GM23338 (cell line): ENCODE measurements around the gene CNOT4. TPM values are rescaled to one million over a fixed set of nuclear protein-coding genes. Genes with fewer than 3 reads are reported as not detected.

ENCODE experiments used
- ATAC-seq: fragments of 200-7000 bp; cut with Tn5 transposase; 3 replicates; pipeline ENCODE4 v1.9.1; 2020
- DNase-seq: peaks from one replicate; pipeline ENCODE4 v3.0.0-alpha.2; 2015; ENCODE audit warnings: low spot score
- H2AFZ ChIP-seq: fragments of 200-600 bp; sonication (generic); 2 replicates; pipeline ENCODE4 v1.8.0; 2016; ENCODE audit warnings: antibody characterized with exemption, mild to moderate bottlenecking, moderate library complexity
- H3F3A ChIP-seq: fragments of 200-600 bp; sonication (generic); replicated peaks from 2 replicates; pipeline ENCODE4 v1.8.0; 2017; ENCODE audit warnings: antibody characterized with exemption, mixed run types, low read depth
- H3K27ac ChIP-seq: fragments of 200-600 bp; sonication (generic); 2 replicates; pipeline ENCODE4 v1.6.1; 2016; ENCODE audit warnings: low read depth
- H3K27me3 ChIP-seq: fragments of 200-600 bp; sonication (generic); 2 replicates; pipeline ENCODE4 v1.8.0; 2016; ENCODE audit warnings: mild to moderate bottlenecking, mixed run types, moderate library complexity; ENCODE audit not compliant: insufficient read depth
- H3K36me3 ChIP-seq: fragments of 200-600 bp; sonication (generic); 2 replicates; pipeline ENCODE4 v1.8.0; 2016; ENCODE audit warnings: mild to moderate bottlenecking; ENCODE audit not compliant: insufficient read depth
- H3K4me1 ChIP-seq: fragments of 200-600 bp; sonication (generic); 2 replicates; pipeline ENCODE4 v1.8.0; 2016; ENCODE audit warnings: mild to moderate bottlenecking, moderate library complexity; ENCODE audit not compliant: insufficient read depth
- H3K4me2 ChIP-seq: fragments of 200-600 bp; sonication (generic); 2 replicates; pipeline ENCODE4 v1.7.1; 2017; ENCODE audit warnings: mixed run types
- H3K4me3 ChIP-seq: fragments of 200-600 bp; sonication (generic); 2 replicates; pipeline ENCODE4 v1.6.1; 2016; ENCODE audit warnings: mixed run types
- H3K79me2 ChIP-seq: fragments of 200-600 bp; sonication (generic); replicated peaks from 2 replicates; pipeline ENCODE4 v1.8.0; 2017; ENCODE audit warnings: mild to moderate bottlenecking; ENCODE audit not compliant: insufficient read depth
- H3K9me2 ChIP-seq: fragments of 200-600 bp; sonication (generic); 2 replicates; pipeline ENCODE4 v1.8.0; 2017; ENCODE audit not compliant: insufficient read depth
- H4K20me1 ChIP-seq: fragments of 200-600 bp; sonication (generic); replicated peaks from 2 replicates; pipeline ENCODE4 v1.8.0; 2017; ENCODE audit warnings: mild to moderate bottlenecking; ENCODE audit not compliant: insufficient read depth
- H3K27ac Mint-ChIP-seq: 2 replicates; pipeline ENCODE4 v1.8.0; 2020; ENCODE audit warnings: inconsistent platforms, mild to moderate bottlenecking, moderate library complexity, mixed read lengths
- H3K27me3 Mint-ChIP-seq: 3 replicates; pipeline ENCODE4 v1.8.0; 2022; ENCODE audit warnings: low read depth, mild to moderate bottlenecking, moderate library complexity, mixed read lengths, inconsistent platforms; ENCODE audit not compliant: insufficient read depth, poor library complexity
- H3K36me3 Mint-ChIP-seq: 3 replicates; pipeline ENCODE4 v1.8.0; 2021; ENCODE audit warnings: low read depth, mild to moderate bottlenecking, inconsistent platforms, moderate library complexity, mixed read lengths
- H3K4me1 Mint-ChIP-seq: 3 replicates; pipeline ENCODE4 v1.8.0; 2020; ENCODE audit warnings: mild to moderate bottlenecking, inconsistent platforms, mixed read lengths
- H3K4me3 Mint-ChIP-seq: 3 replicates; pipeline ENCODE4 v1.8.0; 2021; ENCODE audit warnings: moderate library complexity, mild to moderate bottlenecking, inconsistent platforms, mixed read lengths
- H3K9me3 Mint-ChIP-seq: 3 replicates; pipeline ENCODE4 v1.8.0; 2020; ENCODE audit warnings: moderate library complexity, mild to moderate bottlenecking, inconsistent platforms, mixed read lengths
- EZH2phosphoT487 ChIP-seq: fragments of 200-600 bp; sonication (generic); IDR thresholded peaks from one replicate; pipeline ENCODE4 v1.8.1; 2018; ENCODE audit warnings: antibody characterized with exemption; ENCODE audit not compliant: unreplicated experiment
- JUNB ChIP-seq: IDR thresholded peaks from one replicate; pipeline ENCODE4 v1.6.1; 2016; ENCODE audit warnings: antibody characterized with exemption; ENCODE audit not compliant: unreplicated experiment
- POLR2AphosphoS5 ChIP-seq: IDR thresholded peaks from 2 replicates; pipeline ENCODE4 v1.6.1; 2016; ENCODE audit warnings: antibody characterized with exemption, low read depth
- STAT1 ChIP-seq: IDR thresholded peaks from one replicate; pipeline ENCODE4 v1.6.1; 2016; ENCODE audit warnings: antibody characterized with exemption; ENCODE audit not compliant: unreplicated experiment
- polyA plus RNA-seq: library from polyadenylated mRNA; unstranded; fragments of >200 nt; fragmentation: Nextera tagmentation; extraction: Ambion mirVana; gene quantifications from 2 replicates; pipeline ENCODE4 v1.2.1, GENCODE V29; 2016
- total RNA-seq: library from RNA; depleted of rRNA; stranded (reverse); fragments of >200 nt; shearing (Covaris generic); gene quantifications from 2 replicates; pipeline ENCODE4 v1.2.3, GENCODE V29; 2014
- TF ChIP-seq, protein P1 (sequence below): IDR thresholded peaks from 2 replicates; pipeline ENCODE4 v1.6.1; 2016; ENCODE audit warnings: antibody characterized with exemption
- TF ChIP-seq, protein P2 (sequence below): fragments of 250-450 bp; sonication (Bioruptor Pico); IDR thresholded peaks from 2 replicates; pipeline ENCODE4 v1.5.0; 2020; ENCODE audit warnings: mild to moderate bottlenecking, moderate library complexity

CNOT4 gene
- total and polyA plus RNA-seq, 2 experiments from 2014 or later: 18.9 to 26.2 TPM

DNA sequence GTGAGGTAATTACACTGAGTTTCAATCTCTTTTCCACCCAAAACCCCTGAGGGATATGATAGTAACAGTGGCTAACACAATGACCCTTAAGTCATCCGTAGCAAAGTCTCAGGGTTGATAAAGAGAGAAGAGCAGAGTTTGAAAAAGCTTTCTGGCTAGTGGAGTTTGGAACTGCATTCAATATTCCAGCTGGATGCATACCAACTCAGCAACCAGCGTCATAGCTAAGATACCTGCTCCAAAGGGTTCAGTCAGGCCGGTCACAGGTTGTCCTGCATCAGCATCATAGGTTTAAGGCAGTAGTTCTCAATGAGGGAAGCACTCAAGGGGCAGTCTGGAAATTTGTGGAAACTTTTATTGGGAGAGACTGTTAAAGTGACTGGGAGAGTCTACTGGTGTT, 93.5 kb downstream of the CNOT4 start:
- Mint-ChIP-seq H3K4me3 (no peak overlapping the region), H3K4me1 (peaks cover 12% of the 10 kb centered on the region), H3K27me3 (no peaks in the 10 kb centered on the region), H3K36me3 (no peaks in the 10 kb centered on the region; the same call in 2 of the 3 replicates), H3K9me3 (no peaks in the 10 kb centered on the region), H3K27ac (0 out of 2 replicates have a peak overlapping the region, but pooled peaks have one; percentile 46)
- ATAC-seq (no peak), DNase-seq (no peak)
- no peaks in the 10 kb centered on the region for H3F3A ChIP-seq
- peaks cover 3% of the 10 kb centered on the region; the same call in 1 of the 2 replicates for H3K4me1 ChIP-seq
- TF ChIP-seq, protein P1, sequence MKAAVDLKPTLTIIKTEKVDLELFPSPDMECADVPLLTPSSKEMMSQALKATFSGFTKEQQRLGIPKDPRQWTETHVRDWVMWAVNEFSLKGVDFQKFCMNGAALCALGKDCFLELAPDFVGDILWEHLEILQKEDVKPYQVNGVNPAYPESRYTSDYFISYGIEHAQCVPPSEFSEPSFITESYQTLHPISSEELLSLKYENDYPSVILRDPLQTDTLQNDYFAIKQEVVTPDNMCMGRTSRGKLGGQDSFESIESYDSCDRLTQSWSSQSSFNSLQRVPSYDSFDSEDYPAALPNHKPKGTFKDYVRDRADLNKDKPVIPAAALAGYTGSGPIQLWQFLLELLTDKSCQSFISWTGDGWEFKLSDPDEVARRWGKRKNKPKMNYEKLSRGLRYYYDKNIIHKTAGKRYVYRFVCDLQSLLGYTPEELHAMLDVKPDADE: no peak
- TF ChIP-seq STAT1: no peak
- TF ChIP-seq, protein P2, sequence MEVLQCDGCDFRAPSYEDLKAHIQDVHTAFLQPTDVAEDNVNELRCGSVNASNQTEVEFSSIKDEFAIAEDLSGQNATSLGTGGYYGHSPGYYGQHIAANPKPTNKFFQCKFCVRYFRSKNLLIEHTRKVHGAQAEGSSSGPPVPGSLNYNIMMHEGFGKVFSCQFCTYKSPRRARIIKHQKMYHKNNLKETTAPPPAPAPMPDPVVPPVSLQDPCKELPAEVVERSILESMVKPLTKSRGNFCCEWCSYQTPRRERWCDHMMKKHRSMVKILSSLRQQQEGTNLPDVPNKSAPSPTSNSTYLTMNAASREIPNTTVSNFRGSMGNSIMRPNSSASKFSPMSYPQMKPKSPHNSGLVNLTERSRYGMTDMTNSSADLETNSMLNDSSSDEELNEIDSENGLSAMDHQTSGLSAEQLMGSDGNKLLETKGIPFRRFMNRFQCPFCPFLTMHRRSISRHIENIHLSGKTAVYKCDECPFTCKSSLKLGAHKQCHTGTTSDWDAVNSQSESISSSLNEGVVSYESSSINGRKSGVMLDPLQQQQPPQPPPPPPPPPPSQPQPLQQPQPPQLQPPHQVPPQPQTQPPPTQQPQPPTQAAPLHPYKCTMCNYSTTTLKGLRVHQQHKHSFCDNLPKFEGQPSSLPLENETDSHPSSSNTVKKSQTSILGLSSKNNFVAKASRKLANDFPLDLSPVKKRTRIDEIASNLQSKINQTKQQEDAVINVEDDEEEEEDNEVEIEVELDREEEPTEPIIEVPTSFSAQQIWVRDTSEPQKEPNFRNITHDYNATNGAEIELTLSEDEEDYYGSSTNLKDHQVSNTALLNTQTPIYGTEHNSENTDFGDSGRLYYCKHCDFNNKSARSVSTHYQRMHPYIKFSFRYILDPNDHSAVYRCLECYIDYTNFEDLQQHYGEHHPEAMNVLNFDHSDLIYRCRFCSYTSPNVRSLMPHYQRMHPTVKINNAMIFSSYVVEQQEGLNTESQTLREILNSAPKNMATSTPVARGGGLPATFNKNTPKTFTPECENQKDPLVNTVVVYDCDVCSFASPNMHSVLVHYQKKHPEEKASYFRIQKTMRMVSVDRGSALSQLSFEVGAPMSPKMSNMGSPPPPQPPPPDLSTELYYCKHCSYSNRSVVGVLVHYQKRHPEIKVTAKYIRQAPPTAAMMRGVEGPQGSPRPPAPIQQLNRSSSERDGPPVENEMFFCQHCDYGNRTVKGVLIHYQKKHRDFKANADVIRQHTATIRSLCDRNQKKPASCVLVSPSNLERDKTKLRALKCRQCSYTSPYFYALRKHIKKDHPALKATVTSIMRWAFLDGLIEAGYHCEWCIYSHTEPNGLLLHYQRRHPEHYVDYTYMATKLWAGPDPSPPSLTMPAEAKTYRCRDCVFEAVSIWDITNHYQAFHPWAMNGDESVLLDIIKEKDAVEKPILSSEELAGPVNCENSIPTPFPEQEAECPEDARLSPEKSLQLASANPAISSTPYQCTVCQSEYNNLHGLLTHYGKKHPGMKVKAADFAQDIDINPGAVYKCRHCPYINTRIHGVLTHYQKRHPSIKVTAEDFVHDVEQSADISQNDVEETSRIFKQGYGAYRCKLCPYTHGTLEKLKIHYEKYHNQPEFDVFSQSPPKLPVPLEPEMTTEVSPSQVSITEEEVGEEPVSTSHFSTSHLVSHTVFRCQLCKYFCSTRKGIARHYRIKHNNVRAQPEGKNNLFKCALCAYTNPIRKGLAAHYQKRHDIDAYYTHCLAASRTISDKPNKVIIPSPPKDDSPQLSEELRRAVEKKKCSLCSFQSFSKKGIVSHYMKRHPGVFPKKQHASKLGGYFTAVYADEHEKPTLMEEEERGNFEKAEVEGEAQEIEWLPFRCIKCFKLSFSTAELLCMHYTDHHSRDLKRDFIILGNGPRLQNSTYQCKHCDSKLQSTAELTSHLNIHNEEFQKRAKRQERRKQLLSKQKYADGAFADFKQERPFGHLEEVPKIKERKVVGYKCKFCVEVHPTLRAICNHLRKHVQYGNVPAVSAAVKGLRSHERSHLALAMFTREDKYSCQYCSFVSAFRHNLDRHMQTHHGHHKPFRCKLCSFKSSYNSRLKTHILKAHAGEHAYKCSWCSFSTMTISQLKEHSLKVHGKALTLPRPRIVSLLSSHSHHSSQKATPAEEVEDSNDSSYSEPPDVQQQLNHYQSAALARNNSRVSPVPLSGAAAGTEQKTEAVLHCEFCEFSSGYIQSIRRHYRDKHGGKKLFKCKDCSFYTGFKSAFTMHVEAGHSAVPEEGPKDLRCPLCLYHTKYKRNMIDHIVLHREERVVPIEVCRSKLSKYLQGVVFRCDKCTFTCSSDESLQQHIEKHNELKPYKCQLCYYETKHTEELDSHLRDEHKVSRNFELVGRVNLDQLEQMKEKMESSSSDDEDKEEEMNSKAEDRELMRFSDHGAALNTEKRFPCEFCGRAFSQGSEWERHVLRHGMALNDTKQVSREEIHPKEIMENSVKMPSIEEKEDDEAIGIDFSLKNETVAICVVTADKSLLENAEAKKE (CRISPR knock-in tag): no peak
- TF ChIP-seq JUNB: no peak
- TF ChIP-seq POLR2AphosphoS5: no peak
- no peak for TF ChIP-seq EZH2phosphoT487
- H3K9me2 ChIP-seq: no peaks in the 10 kb centered on the region
- H3K4me3 ChIP-seq: no peak overlapping the region
- no peak overlapping the region for H3K27ac ChIP-seq
- no peak overlapping the region for H2AFZ ChIP-seq
- no peaks in the 10 kb centered on the region for H4K20me1 ChIP-seq
- H3K4me2 ChIP-seq: no peak overlapping the region
- H3K27me3 ChIP-seq: no peaks in the 10 kb centered on the region
- no peaks in the 10 kb centered on the region for H3K36me3 ChIP-seq
- 0 out of 2 replicates have a peak, but pooled peaks cover 7% of the 10 kb centered on the region for H3K79me2 ChIP-seq
